ENCODE measurements around the gene TBC1D23.

TBC1D23 gene

GRCh38 chr3:100366424-100366823, 105.6 kb downstream of the TBC1D23 start:
- Histone ChIP-seq H3K4me2 (ENCODE audit: low read length) (no peak overlapping the region), H3K23ac (ENCODE audit: low read length) (no peak overlapping the region), H2BK12ac (ENCODE audit: low read length) (no peak overlapping the region), H4K12ac (ENCODE audit: low read depth, low read length) (no peak overlapping the region), H3K27me3 (ENCODE audit: insufficient read depth, low read length) (no peaks in the 10 kb centered on the region), H3K79me2 (ENCODE audit: control insufficient read depth, insufficient read depth, low read length, poor library complexity) (no peaks in the 10 kb centered on the region), H3K4ac (ENCODE audit: low read depth, low read length) (no peak overlapping the region), H2BK5ac (ENCODE audit: low read depth, low read length, poor library complexity) (no peak overlapping the region), H3K18ac (ENCODE audit: low read length) (no peak overlapping the region), H3K9ac (ENCODE audit: low read length) (no peak overlapping the region), H3K14ac (ENCODE audit: low read length) (no peak overlapping the region), H3K36me3 (ENCODE audit: control insufficient read depth in 1 of 2, insufficient read depth in 2 of 2, low read length in 2 of 2) (peaks cover 15 to 22% of the 10 kb centered on the region in 2 experiments), H2AFZ (ENCODE audit: insufficient read depth, low read length, poor library complexity) (no peak overlapping the region), H3K4me3 (ENCODE audit: low read depth, low read length) (no peak overlapping the region), H2AK5ac (ENCODE audit: low read length) (no peak overlapping the region), H2BK120ac (ENCODE audit: insufficient read depth, low read length, poor library complexity) (no peak overlapping the region), H3K79me1 (ENCODE audit: low read length) (no peaks in the 10 kb centered on the region), H4K91ac (ENCODE audit: low read depth, low read length) (no peak overlapping the region), H3K27ac (ENCODE audit: low read depth, low read length) (no peak overlapping the region), H3K9me3 (ENCODE audit: insufficient read depth, low read depth, low read length) (peaks cover 2% of the 10 kb centered on the region), H4K8ac (ENCODE audit: low read depth, low read length) (no peak overlapping the region), H3K4me1 (ENCODE audit: control insufficient read depth in 1 of 2, insufficient read depth in 2 of 2, low read length in 2 of 2) (no peaks in the 10 kb centered on the region)
- no CpG with 5 or more reads among the region's 2 CpGs for WGBS (ENCODE audit: extremely low coverage, insufficient coverage, insufficient read length)
- DNase-seq = no peak

GRCh38 chr3:100368441-100368840, 107.6 kb downstream of the TBC1D23 start:
- Histone ChIP-seq H3K79me1 (ENCODE audit: low read length) (no peaks in the 10 kb centered on the region), H2BK12ac (ENCODE audit: low read length) (no peak overlapping the region), H3K9ac (ENCODE audit: low read length) (no peak overlapping the region), H3K14ac (ENCODE audit: low read length) (no peak overlapping the region), H2AK5ac (ENCODE audit: low read length) (no peak overlapping the region), H3K4me2 (ENCODE audit: low read length) (no peak overlapping the region), H3K27me3 (ENCODE audit: insufficient read depth, low read length) (no peaks in the 10 kb centered on the region), H3K18ac (ENCODE audit: low read length) (no peak overlapping the region), H3K9me3 (ENCODE audit: insufficient read depth, low read depth, low read length) (no peaks in the 10 kb centered on the region), H3K27ac (ENCODE audit: low read depth, low read length) (no peak overlapping the region), H3K4me1 (ENCODE audit: control insufficient read depth in 1 of 2, insufficient read depth in 2 of 2, low read length in 2 of 2) (no peaks in the 10 kb centered on the region), H2AFZ (ENCODE audit: insufficient read depth, low read length, poor library complexity) (no peak overlapping the region), H3K79me2 (ENCODE audit: control insufficient read depth, insufficient read depth, low read length, poor library complexity) (no peaks in the 10 kb centered on the region), H2BK5ac (ENCODE audit: low read depth, low read length, poor library complexity) (no peak overlapping the region), H3K4ac (ENCODE audit: low read depth, low read length) (no peak overlapping the region), H4K91ac (ENCODE audit: low read depth, low read length) (no peak overlapping the region), H4K12ac (ENCODE audit: low read depth, low read length) (no peak overlapping the region), H3K36me3 (ENCODE audit: control insufficient read depth in 1 of 2, insufficient read depth in 2 of 2, low read length in 2 of 2) (peaks cover 15 to 23% of the 10 kb centered on the region in 2 experiments), H3K23ac (ENCODE audit: low read length) (no peak overlapping the region), H4K8ac (ENCODE audit: low read depth, low read length) (no peak overlapping the region), H2BK120ac (ENCODE audit: insufficient read depth, low read length, poor library complexity) (no peak overlapping the region), H3K4me3 (ENCODE audit: low read depth, low read length) (no peak overlapping the region)
- DNase-seq = no peak
- no CpG with 5 or more reads among the region's 8 CpGs for WGBS (ENCODE audit: extremely low coverage, insufficient coverage, insufficient read length)

GRCh38 chr3:100370756-100371155, 110.0 kb downstream of the TBC1D23 start:
- Histone ChIP-seq H3K14ac (ENCODE audit: low read length) (no peak overlapping the region), H3K79me1 (ENCODE audit: low read length) (no peaks in the 10 kb centered on the region), H3K23ac (ENCODE audit: low read length) (no peak overlapping the region), H2AFZ (ENCODE audit: insufficient read depth, low read length, poor library complexity) (no peak overlapping the region), H3K18ac (ENCODE audit: low read length) (no peak overlapping the region), H3K36me3 (ENCODE audit: control insufficient read depth in 1 of 2, insufficient read depth in 2 of 2, low read length in 2 of 2) (peaks cover 15 to 18% of the 10 kb centered on the region in 2 experiments), H3K27ac (ENCODE audit: low read depth, low read length) (no peak overlapping the region), H3K9ac (ENCODE audit: low read length) (no peak overlapping the region), H4K8ac (ENCODE audit: low read depth, low read length) (no peak overlapping the region), H2BK5ac (ENCODE audit: low read depth, low read length, poor library complexity) (no peak overlapping the region), H4K12ac (ENCODE audit: low read depth, low read length) (no peak overlapping the region), H4K91ac (ENCODE audit: low read depth, low read length) (no peak overlapping the region), H3K79me2 (ENCODE audit: control insufficient read depth, insufficient read depth, low read length, poor library complexity) (no peaks in the 10 kb centered on the region), H2BK12ac (ENCODE audit: low read length) (no peak overlapping the region), H3K4me2 (ENCODE audit: low read length) (no peak overlapping the region), H3K4me1 (ENCODE audit: control insufficient read depth in 1 of 2, insufficient read depth in 2 of 2, low read length in 2 of 2) (no peaks in the 10 kb centered on the region), H3K9me3 (ENCODE audit: insufficient read depth, low read depth, low read length) (no peaks in the 10 kb centered on the region), H2BK120ac (ENCODE audit: insufficient read depth, low read length, poor library complexity) (no peak overlapping the region), H2AK5ac (ENCODE audit: low read length) (no peak overlapping the region), H3K4me3 (ENCODE audit: low read depth, low read length) (no peak overlapping the region), H3K4ac (ENCODE audit: low read depth, low read length) (no peak overlapping the region), H3K27me3 (ENCODE audit: insufficient read depth, low read length) (no peaks in the 10 kb centered on the region)
- DNase-seq = no peak
- no CpG with 5 or more reads among the region's 1 CpG for WGBS (ENCODE audit: extremely low coverage, insufficient coverage, insufficient read length)

- Histone ChIP-seq H3K4me2 (ENCODE audit: low read length) (no peak overlapping the region), H4K91ac (ENCODE audit: low read depth, low read length) (no peak overlapping the region), H3K18ac (ENCODE audit: low read length) (no peak overlapping the region), H3K4me3 (ENCODE audit: low read depth, low read length) (no peak overlapping the region), H3K14ac (ENCODE audit: low read length) (no peak overlapping the region), H2AFZ (ENCODE audit: insufficient read depth, low read length, poor library complexity) (no peak overlapping the region), H3K27ac (ENCODE audit: low read depth, low read length) (no peak overlapping the region), H2AK5ac (ENCODE audit: low read length) (no peak overlapping the region), H3K79me1 (ENCODE audit: low read length) (no peaks in the 10 kb centered on the region), H3K79me2 (ENCODE audit: control insufficient read depth, insufficient read depth, low read length, poor library complexity) (no peaks in the 10 kb centered on the region), H3K23ac (ENCODE audit: low read length) (no peak overlapping the region), H2BK12ac (ENCODE audit: low read length) (no peak overlapping the region), H3K4me1 (ENCODE audit: control insufficient read depth in 1 of 2, insufficient read depth in 2 of 2, low read length in 2 of 2) (no peaks in the 10 kb centered on the region), H3K4ac (ENCODE audit: low read depth, low read length) (no peak overlapping the region), H4K8ac (ENCODE audit: low read depth, low read length) (no peak overlapping the region), H4K12ac (ENCODE audit: low read depth, low read length) (no peak overlapping the region), H3K36me3 (ENCODE audit: control insufficient read depth in 1 of 2, insufficient read depth in 2 of 2, low read length in 2 of 2) (peaks cover 14 to 16% of the 10 kb centered on the region in 2 experiments), H3K9ac (ENCODE audit: low read length) (no peak overlapping the region), H3K27me3 (ENCODE audit: insufficient read depth, low read length) (no peaks in the 10 kb centered on the region), H2BK120ac (ENCODE audit: insufficient read depth, low read length, poor library complexity) (no peak overlapping the region), H3K9me3 (ENCODE audit: insufficient read depth, low read depth, low read length) (no peaks in the 10 kb centered on the region), H2BK5ac (ENCODE audit: low read depth, low read length, poor library complexity) (no peak overlapping the region)
- no peak for DNase-seq
Measured at GRCh38 chr3:100374521-100374920, 113.7 kb downstream of the TBC1D23 start.

Measured in trophoblast cell (in vitro differentiated cells and primary cell).